DND-41 (cell line): ENCODE data around the gene FSD1L.

Experiments
- CTCF ChIP-seq: IDR thresholded peaks from 2 replicates; pipeline ENCODE4 v1.5.1; 2012; ENCODE audit warnings: borderline replicate concordance, low read length, moderate library complexity, mild to moderate bottlenecking; ENCODE audit not compliant: poor library complexity, severe bottlenecking; ENCODE audit errors: extremely low read depth
- EZH2 ChIP-seq: IDR thresholded peaks from 3 replicates; pipeline ENCODE4 v1.6.1; 2012; ENCODE audit warnings: borderline replicate concordance, low read depth, mild to moderate bottlenecking, moderate library complexity, low read length, inconsistent platforms; ENCODE audit not compliant: severe bottlenecking

GRCh38 chr9:105539452-105539851, 91.6 kb downstream of the FSD1L start:
- peak; percentile 37 for TF ChIP-seq CTCF
- no peak for TF ChIP-seq EZH2
